SK-N-SH (cell line): ENCODE results near the gene HMG20A. TPM values are rescaled to one million over a fixed set of nuclear protein-coding genes. Genes with fewer than 3 reads are reported as not detected.

Source experiments
- CTCF ChIA-PET: fragments of 300-600, 350-600 bp; formaldehyde crosslinking; extraction: SDS; loops from one replicate; lab custom pipeline; 2021; lab: Yijun Ruan, JAX
- POLR2A ChIA-PET: fragments of 350-600 bp; sonication (Branson Sonifier 250); formaldehyde crosslinking; extraction: SDS; loops from one replicate; lab custom pipeline; 2020; ENCODE audit warnings: antibody characterized with exemption, inconsistent platforms; lab: Yijun Ruan, JAX
- DNase-seq: peaks from one replicate; pipeline ENCODE4 v3.0.0; 2012
- H2AFZ ChIP-seq: fragments of 200-600 bp; sonication (generic); 2 replicates; pipeline ENCODE4 v1.8.1; 2016; ENCODE audit warnings: antibody characterized with exemption, mild to moderate bottlenecking, low read depth
- H3F3A ChIP-seq: fragments of 200-600 bp; sonication (generic); replicated peaks from 2 replicates; pipeline ENCODE3; 2016; ENCODE audit warnings: antibody characterized with exemption, mild to moderate bottlenecking; ENCODE audit not compliant: insufficient read depth
- H3K27ac ChIP-seq, 2 experiments: fragments of 200-500 bp in 1 of 2; fragments of 200-600 bp in 1 of 2; sonication (Bioruptor generic) in 1 of 2; sonication (generic), shearing (Covaris generic) in 1 of 2; 2 replicates each; pipeline versions ENCODE4 v1.5.1 to v1.6.1; 2014 to 2016; ENCODE audit warnings: low read depth in 2 of 2, inconsistent platforms in 1 of 2, low read length in 1 of 2, mild to moderate bottlenecking in 1 of 2, mixed read lengths in 1 of 2
- H3K27me3 ChIP-seq: fragments of 200-600 bp; sonication (generic), shearing (Covaris generic); 2 replicates; pipeline ENCODE4 v1.6.1; 2016; ENCODE audit warnings: mixed run types; ENCODE audit not compliant: insufficient read depth
- H3K36me3 ChIP-seq, 2 experiments: fragments of 200-500 bp in 1 of 2; fragments of 200-600 bp in 1 of 2; sonication (Bioruptor generic) in 1 of 2; sonication (generic) in 1 of 2; replicated peaks in 1 of 2; 2 replicates each; pipeline versions ENCODE3 to v1.5.1; 2014 to 2016; ENCODE audit warnings: low read length in 1 of 2, mild to moderate bottlenecking in 1 of 2; ENCODE audit not compliant: insufficient read depth in 2 of 2, control insufficient read depth in 1 of 2
- H3K4me1 ChIP-seq, 2 experiments: fragments of 200-500 bp in 1 of 2; fragments of 200-600 bp in 1 of 2; sonication (Bioruptor generic) in 1 of 2; sonication (generic), shearing (Covaris generic) in 1 of 2; 2 replicates each; pipeline versions ENCODE4 v1.5.1 to v1.6.1; 2014 to 2016; ENCODE audit warnings: low read depth in 1 of 2, low read length in 1 of 2, mixed run types in 1 of 2; ENCODE audit not compliant: insufficient read depth in 2 of 2, control insufficient read depth in 1 of 2
- H3K4me2 ChIP-seq: fragments of 200-600 bp; sonication (generic), shearing (Covaris generic); 2 replicates; pipeline ENCODE4 v1.6.1; 2017; ENCODE audit warnings: mixed run types
- H3K4me3 ChIP-seq, 2 experiments: fragments of 200-500 bp in 1 of 2; fragments of 200-600 bp in 1 of 2; sonication (Bioruptor generic) in 1 of 2; sonication (generic), shearing (Covaris generic) in 1 of 2; 2 replicates each; pipeline versions ENCODE4 v1.5.1 to v1.8.1; 2014 to 2016; ENCODE audit warnings: low read depth in 2 of 2, inconsistent platforms in 1 of 2, low read length in 1 of 2, mild to moderate bottlenecking in 1 of 2, mixed read lengths in 1 of 2, moderate library complexity in 1 of 2
- H3K79me2 ChIP-seq: fragments of 200-600 bp; sonication (generic); 2 replicates; pipeline ENCODE4 v1.8.1; 2017; ENCODE audit warnings: mild to moderate bottlenecking; ENCODE audit not compliant: insufficient read depth
- H3K9ac ChIP-seq: fragments of 200-600 bp; sonication (generic); 2 replicates; pipeline ENCODE4 v1.6.1; 2017; ENCODE audit warnings: mixed run types
- H3K9me2 ChIP-seq: fragments of 200-600 bp; sonication (generic); 2 replicates; pipeline ENCODE4 v1.6.1; 2017; ENCODE audit warnings: mixed run types
- H3K9me3 ChIP-seq: fragments of 200-600 bp; sonication (generic); 2 replicates; pipeline ENCODE4 v1.6.1; 2017; ENCODE audit warnings: mixed run types, mild to moderate bottlenecking, moderate library complexity
- H4K20me1 ChIP-seq: fragments of 200-600 bp; sonication (generic); 2 replicates; pipeline ENCODE4 v1.6.1; 2017; ENCODE audit warnings: mild to moderate bottlenecking, mixed run types; ENCODE audit not compliant: insufficient read depth
- EP300 ChIP-seq, 2 experiments: IDR thresholded peaks; 2 replicates each; pipeline versions ENCODE4 v1.4.0 to v1.6.1; 2012; ENCODE audit warnings: borderline replicate concordance in 1 of 2, low read depth in 1 of 2, low read length in 1 of 2
- FOXM1 ChIP-seq: IDR thresholded peaks from 2 replicates; pipeline ENCODE4 v1.4.0; 2012; ENCODE audit warnings: low read depth, mild to moderate bottlenecking
- NFIC ChIP-seq: IDR thresholded peaks from 2 replicates; pipeline ENCODE4 v1.4.0; 2012; ENCODE audit warnings: borderline replicate concordance
- NRF1 ChIP-seq: IDR thresholded peaks from 2 replicates; pipeline ENCODE4 v1.6.1; 2012; ENCODE audit warnings: low read depth, mild to moderate bottlenecking, low read length
- REST ChIP-seq: IDR thresholded peaks from 2 replicates; pipeline ENCODE4 v1.6.1; 2012; ENCODE audit warnings: mild to moderate bottlenecking, low read depth, low read length, moderate library complexity
- WGBS: methylation state at CpG from one replicate; pipeline ENCODE4 v1.1.6; 2017; ENCODE audit warnings: low lambda C conversion rate; 5-methylcytosine and 5-hydroxymethylcytosine counted together
- polyA plus RNA-seq, 3 experiments: library from polyadenylated mRNA; depleted of rRNA; stranded (reverse); fragments of >200 nt; gene quantifications; 2 replicates each; pipeline ENCODE4 v1.2.3, GENCODE V29; 2012
- TF ChIP-seq, protein P1 (sequence below): IDR thresholded peaks from 2 replicates; pipeline ENCODE4 v1.4.0; 2012; ENCODE audit warnings: low read depth, borderline replicate concordance
- TF ChIP-seq, protein P2 (sequence below): IDR thresholded peaks from 2 replicates; pipeline ENCODE4; 2012

Gene HMG20A
- polyA plus RNA-seq, 1 of the 3 experiments (the other 2 are of a cell fraction): 27.7 TPM

DNA sequence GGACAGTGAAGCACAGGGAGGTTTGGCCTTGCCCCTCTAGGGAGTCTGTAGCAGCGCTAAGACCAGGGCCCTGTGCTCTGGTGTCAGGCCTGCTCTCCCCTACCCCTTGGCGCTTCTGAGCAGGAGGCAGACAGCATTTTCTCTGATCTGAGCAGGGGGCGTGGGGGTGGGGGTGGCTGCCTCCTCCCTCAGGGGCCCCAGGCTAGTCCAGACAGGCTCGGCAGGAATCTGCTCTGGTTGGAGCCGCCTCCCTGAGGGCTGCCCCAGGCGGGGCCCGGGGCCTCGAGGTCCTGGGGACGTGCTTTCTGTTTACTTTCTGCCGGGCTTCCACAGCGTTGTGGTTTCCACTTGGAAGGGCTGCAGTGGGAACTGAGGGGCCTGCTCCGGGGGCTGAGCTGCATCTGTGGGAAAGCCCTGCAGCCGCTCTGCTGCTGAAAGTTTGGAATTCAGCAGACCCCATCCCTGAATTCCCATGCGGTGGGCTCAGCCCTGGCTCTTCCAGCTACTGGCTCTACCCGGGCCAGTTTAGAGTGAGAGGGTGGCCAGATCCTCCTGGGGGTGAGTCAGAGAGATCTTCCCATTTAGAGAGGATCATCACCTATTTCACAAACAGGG lies 106.6 kb downstream of the HMG20A start:
- 86% methylated on average over 4 of the region's 15 CpGs for WGBS

More for the DNA sequence above, 106.6 kb downstream of the HMG20A start:
- H4K20me1 ChIP-seq: no peaks in the 10 kb centered on the region
- H2AFZ ChIP-seq: no peak overlapping the region
- no peaks in the 10 kb centered on the region for H3F3A ChIP-seq
- H3K9me3 ChIP-seq: no peaks in the 10 kb centered on the region
- DNase-seq: peak; percentile 55
- no peak overlapping the region; a peak in 1 of 4 replicates for H3K27ac ChIP-seq
- POLR2A ChIA-PET: interaction anchor here (0.7 kb wide), 1 partner anchor 415 kb away, joined by 3 read pairs; no protein-coding TSS in a partner anchor
- TF ChIP-seq NRF1 (no peak), NFIC (no peak), EP300 (IDR thresholded peaks at IDR 0.05; ENCODE audit: borderline replicate concordance in 1 of 2, low read depth in 1 of 2, low read length in 1 of 2) (no peak), REST (no peak), FOXM1 (no peak)
- TF ChIP-seq, protein P1, sequence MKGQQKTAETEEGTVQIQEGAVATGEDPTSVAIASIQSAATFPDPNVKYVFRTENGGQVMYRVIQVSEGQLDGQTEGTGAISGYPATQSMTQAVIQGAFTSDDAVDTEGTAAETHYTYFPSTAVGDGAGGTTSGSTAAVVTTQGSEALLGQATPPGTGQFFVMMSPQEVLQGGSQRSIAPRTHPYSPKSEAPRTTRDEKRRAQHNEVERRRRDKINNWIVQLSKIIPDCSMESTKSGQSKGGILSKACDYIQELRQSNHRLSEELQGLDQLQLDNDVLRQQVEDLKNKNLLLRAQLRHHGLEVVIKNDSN: no peak
- TF ChIP-seq, protein P2, sequence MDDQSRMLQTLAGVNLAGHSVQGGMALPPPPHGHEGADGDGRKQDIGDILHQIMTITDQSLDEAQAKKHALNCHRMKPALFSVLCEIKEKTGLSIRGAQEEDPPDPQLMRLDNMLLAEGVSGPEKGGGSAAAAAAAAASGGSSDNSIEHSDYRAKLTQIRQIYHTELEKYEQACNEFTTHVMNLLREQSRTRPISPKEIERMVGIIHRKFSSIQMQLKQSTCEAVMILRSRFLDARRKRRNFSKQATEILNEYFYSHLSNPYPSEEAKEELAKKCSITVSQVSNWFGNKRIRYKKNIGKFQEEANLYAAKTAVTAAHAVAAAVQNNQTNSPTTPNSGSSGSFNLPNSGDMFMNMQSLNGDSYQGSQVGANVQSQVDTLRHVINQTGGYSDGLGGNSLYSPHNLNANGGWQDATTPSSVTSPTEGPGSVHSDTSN: no peak
- TF ChIP-seq, all 33 proteins: peak for 0
- H3K27me3 ChIP-seq: no peaks in the 10 kb centered on the region
- H3K9me2 ChIP-seq: no peaks in the 10 kb centered on the region
- H3K36me3 ChIP-seq: no peaks in the 10 kb centered on the region
- no peak overlapping the region for H3K9ac ChIP-seq
- no peak overlapping the region for H3K4me2 ChIP-seq
- no peaks in the 10 kb centered on the region for H3K79me2 ChIP-seq
- CTCF ChIA-PET: interaction anchor here (0.9 to 3.6 kb wide), 5 partner anchors 12 to 340 kb away, joined by 4 to 24 read pairs (median 9); no protein-coding TSS in a partner anchor
- peaks cover 0 to 33% of the 10 kb centered on the region in 2 experiments; a peak in 2 of 4 replicates for H3K4me1 ChIP-seq
- H3K4me3 ChIP-seq: no peak overlapping the region
